Ovary (tissue), 3 donors: ENCODE measurements around the gene MPZL2.

ENCODE experiments used
- POLR2A ChIP-seq: fragments of 450-650 bp; IDR thresholded peaks from one replicate; pipeline ENCODE4 v1.6.1; 2017; ENCODE audit warnings: antibody characterized with exemption, mild to moderate bottlenecking, moderate library complexity
- TF ChIP-seq, protein P1 (sequence below), 3 donors: fragments of 450-650 bp in 2 of 3; fragments of 200-600 bp in 1 of 3; IDR thresholded peaks; one replicate each; pipeline versions ENCODE4 v1.5.1 to v1.8.0; 2016 to 2022; ENCODE audit warnings: antibody characterized with exemption in 3 of 3, mild to moderate bottlenecking in 1 of 3
- donor health status: DM: no; HTN: no; CAD: no.

- TF ChIP-seq, protein P1, sequence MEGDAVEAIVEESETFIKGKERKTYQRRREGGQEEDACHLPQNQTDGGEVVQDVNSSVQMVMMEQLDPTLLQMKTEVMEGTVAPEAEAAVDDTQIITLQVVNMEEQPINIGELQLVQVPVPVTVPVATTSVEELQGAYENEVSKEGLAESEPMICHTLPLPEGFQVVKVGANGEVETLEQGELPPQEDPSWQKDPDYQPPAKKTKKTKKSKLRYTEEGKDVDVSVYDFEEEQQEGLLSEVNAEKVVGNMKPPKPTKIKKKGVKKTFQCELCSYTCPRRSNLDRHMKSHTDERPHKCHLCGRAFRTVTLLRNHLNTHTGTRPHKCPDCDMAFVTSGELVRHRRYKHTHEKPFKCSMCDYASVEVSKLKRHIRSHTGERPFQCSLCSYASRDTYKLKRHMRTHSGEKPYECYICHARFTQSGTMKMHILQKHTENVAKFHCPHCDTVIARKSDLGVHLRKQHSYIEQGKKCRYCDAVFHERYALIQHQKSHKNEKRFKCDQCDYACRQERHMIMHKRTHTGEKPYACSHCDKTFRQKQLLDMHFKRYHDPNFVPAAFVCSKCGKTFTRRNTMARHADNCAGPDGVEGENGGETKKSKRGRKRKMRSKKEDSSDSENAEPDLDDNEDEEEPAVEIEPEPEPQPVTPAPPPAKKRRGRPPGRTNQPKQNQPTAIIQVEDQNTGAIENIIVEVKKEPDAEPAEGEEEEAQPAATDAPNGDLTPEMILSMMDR (IDR thresholded peaks at IDR 0.05), result no peak
- TF ChIP-seq POLR2A, result no peak
These were observed 25.3 kb upstream of the MPZL2 start for GRCh38 chr11:118289401-118289800.
